ENCODE results near the gene MSRB2.
"Not testable (repeated sequence)": the region's sequence is repeated elsewhere in the genome, so short reads cannot be mapped to it uniquely, and the experiment has no call there.

MSRB2 gene

DNA sequence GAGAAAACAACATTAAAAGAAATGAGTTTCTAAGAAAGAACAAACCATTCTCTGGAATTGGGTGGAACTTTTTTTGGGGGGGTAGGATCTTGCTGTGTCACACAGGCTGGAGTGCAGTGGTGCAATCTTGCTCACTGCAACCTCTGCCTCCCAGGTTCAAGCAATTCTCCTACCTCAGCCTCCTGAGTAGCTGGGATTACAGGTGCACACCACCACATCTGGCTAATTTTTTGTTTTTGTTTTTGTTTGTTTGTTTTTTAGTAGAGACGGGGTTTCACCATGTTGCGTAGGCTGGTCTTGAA is 30.6 kb upstream of the MSRB2 start:
- H3K9me3 ChIP-seq (ENCODE audit: control extremely low read depth in 1 of 5, control insufficient read depth in 4 of 5, insufficient read depth in 2 of 5, low read depth in 1 of 5, low read length in 4 of 5); DNase-seq; H3K27me3 ChIP-seq (replicated peaks in 2 of 5; ENCODE audit: control insufficient read depth in 4 of 5, insufficient read depth in 5 of 5, low read length in 4 of 5); H3K4me1 ChIP-seq (ENCODE audit: control extremely low read depth in 1 of 4, control insufficient read depth in 4 of 4, insufficient read depth in 4 of 4, low read length in 3 of 4); CTCF ChIA-PET; H3K4me3 ChIP-seq (ENCODE audit: control insufficient read depth in 1 of 7, extremely low read depth in 1 of 7, insufficient read depth in 4 of 7, low read depth in 2 of 7, low read length in 6 of 7); POLR2A ChIA-PET; H3K27ac ChIP-seq (ENCODE audit: insufficient read depth in 1 of 2, low read depth in 1 of 2, low read length in 2 of 2, poor library complexity in 1 of 2, severe bottlenecking in 2 of 2); H3K36me3 ChIP-seq (ENCODE audit: control insufficient read depth in 4 of 4, insufficient read depth in 4 of 4, low read length in 3 of 4): not testable (repeated sequence)
- 100% methylated on average over 2 of the region's 2 CpGs for WGBS (ENCODE audit: insufficient coverage)

DNA sequence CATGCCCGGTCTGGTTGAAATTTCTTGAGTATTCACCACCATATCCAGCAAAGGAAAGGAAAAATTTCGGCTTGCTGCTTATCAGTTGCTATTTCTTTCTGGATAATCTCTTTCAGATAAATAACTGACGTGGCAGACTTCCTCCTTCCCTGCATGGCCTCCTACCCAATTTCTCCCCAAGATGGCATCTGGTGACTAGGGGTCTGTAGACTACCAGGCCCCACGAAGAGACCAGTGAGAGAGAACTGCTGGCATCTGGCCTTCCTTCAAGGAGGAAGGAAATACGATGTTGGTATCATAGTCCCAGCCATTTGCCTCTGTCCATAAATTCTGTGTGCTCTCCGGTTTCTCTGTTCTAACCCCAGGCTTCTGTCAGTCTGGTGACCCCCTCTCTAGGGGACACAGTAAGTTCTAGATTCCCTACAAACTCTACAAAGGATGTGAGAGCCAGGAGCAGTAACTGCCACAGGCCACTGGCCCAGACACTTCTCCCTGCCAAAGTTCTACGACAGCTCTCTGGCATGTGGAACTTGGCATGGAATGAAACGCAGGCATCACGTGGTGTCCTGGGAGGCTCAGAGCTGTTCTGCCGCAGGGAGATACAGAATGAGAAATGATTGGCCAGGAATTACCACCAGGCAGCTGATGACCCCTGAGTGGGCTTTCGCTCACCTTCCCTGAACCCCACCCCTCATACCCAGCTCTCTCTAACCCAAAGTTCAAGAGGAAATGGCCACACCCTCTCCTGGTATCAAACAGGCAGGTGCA is 30.0 kb upstream of the MSRB2 start:
- Histone ChIP-seq H3K36me3 (ENCODE audit: control insufficient read depth in 4 of 4, insufficient read depth in 4 of 4, low read length in 3 of 4) (no peaks in the 10 kb centered on the region), H3K27ac (ENCODE audit: insufficient read depth in 1 of 2, low read depth in 1 of 2, low read length in 2 of 2, poor library complexity in 1 of 2, severe bottlenecking in 2 of 2) (no peak overlapping the region), H3K4me3 (ENCODE audit: control insufficient read depth in 1 of 7, extremely low read depth in 1 of 7, insufficient read depth in 4 of 7, low read depth in 2 of 7, low read length in 6 of 7) (no peak overlapping the region), H3K4me1 (ENCODE audit: control extremely low read depth in 1 of 4, control insufficient read depth in 4 of 4, insufficient read depth in 4 of 4, low read length in 3 of 4) (no peaks in the 10 kb centered on the region), H3K27me3 (replicated peaks in 2 of 5; ENCODE audit: control insufficient read depth in 4 of 5, insufficient read depth in 5 of 5, low read length in 4 of 5) (no peaks in the 10 kb centered on the region), H3K9me3 (ENCODE audit: control extremely low read depth in 1 of 5, control insufficient read depth in 4 of 5, insufficient read depth in 2 of 5, low read depth in 1 of 5, low read length in 4 of 5) (no peaks in the 10 kb centered on the region)
- POLR2A ChIA-PET: no interaction called here
- no peak for DNase-seq
- CTCF ChIA-PET: interaction anchor here (1.0 to 1.2 kb wide), 2 partner anchors 11 to 806 kb away, joined by 3 read pairs; no protein-coding TSS in a partner anchor
- WGBS (ENCODE audit: insufficient coverage): 72% methylated on average over 8 of the region's 11 CpGs

DNA sequence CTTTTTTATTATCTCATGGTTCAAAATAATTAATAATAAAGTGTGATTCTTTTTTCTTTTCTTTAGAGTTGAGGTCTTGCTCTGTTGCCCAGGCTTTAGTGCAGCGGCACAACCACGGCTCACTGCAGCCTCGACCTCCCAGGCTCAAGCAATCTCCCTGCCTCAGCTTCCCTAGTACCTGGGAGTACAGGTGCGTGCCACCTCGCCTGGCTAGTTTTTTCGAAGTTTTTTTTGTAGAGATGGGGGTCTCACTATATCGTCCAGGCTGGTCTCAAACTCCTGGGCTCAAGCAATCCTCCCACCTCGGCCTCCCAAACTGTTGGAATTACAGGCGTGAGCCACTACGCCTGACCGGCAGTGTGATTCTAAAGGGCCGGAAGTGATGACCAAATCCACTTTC is 28.0 kb upstream of the MSRB2 start:
- no peak overlapping the region for H3K4me3 ChIP-seq (ENCODE audit: control insufficient read depth in 1 of 7, extremely low read depth in 1 of 7, insufficient read depth in 4 of 7, low read depth in 2 of 7, low read length in 6 of 7)
- ChIA-PET POLR2A (no interaction called here), CTCF (no interaction called here)
- H3K9me3 ChIP-seq (ENCODE audit: control extremely low read depth in 1 of 5, control insufficient read depth in 4 of 5, insufficient read depth in 2 of 5, low read depth in 1 of 5, low read length in 4 of 5): no peaks in the 10 kb centered on the region
- no peaks in the 10 kb centered on the region for H3K27me3 ChIP-seq (replicated peaks in 2 of 5; ENCODE audit: control insufficient read depth in 4 of 5, insufficient read depth in 5 of 5, low read length in 4 of 5)
- no peak for DNase-seq
- H3K4me1 ChIP-seq (ENCODE audit: control extremely low read depth in 1 of 4, control insufficient read depth in 4 of 4, insufficient read depth in 4 of 4, low read length in 3 of 4): no peaks in the 10 kb centered on the region
- no peak overlapping the region for H3K27ac ChIP-seq (ENCODE audit: insufficient read depth in 1 of 2, low read depth in 1 of 2, low read length in 2 of 2, poor library complexity in 1 of 2, severe bottlenecking in 2 of 2)
- no peaks in the 10 kb centered on the region for H3K36me3 ChIP-seq (ENCODE audit: control insufficient read depth in 4 of 4, insufficient read depth in 4 of 4, low read length in 3 of 4)
- 96% methylated on average over 11 of the region's 12 CpGs for WGBS (ENCODE audit: insufficient coverage)

DNA sequence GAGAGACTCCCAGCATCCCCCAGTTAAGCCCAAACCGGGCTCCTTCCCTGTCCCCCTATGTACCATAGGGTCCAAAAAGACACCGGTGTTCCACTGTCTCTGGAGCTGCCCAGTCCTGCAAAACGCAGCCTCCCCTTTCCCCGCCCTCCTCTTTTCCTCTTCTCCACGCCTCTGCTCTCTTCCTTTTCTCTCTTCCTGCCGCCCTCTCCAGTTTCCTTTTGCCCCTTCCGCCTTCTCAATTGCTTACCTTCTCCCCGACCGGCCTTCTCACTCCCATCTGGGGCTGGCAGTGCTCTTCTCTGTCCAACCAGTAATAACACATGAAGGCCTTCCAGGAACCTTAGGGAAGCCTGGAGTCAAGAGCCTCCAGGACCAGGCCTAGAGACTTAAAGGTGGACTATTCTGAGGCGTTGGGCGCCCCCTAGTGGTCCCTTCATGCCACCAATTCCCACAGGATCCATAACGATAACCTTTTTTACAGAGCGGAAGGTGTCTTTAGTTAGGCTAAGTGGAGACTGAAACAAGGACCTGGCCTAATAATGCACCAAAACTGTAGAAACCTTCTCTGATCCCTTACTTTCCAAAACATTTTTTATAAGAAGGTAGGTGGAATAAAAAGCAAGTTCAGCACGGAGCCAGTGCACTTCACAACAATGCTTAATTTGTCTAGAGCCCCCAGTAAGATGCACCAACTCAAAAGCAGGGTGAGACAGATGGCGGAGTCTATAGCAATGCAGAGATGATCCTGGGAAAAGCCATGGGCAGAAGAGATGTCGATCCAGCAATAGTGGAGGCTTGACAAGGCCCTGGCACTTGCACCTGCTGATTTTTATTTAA is 27.2 kb upstream of the MSRB2 start:
- WGBS (ENCODE audit: insufficient coverage): 71% methylated on average over 11 of the region's 16 CpGs
- Histone ChIP-seq H3K27me3 (replicated peaks in 2 of 5; ENCODE audit: control insufficient read depth in 4 of 5, insufficient read depth in 5 of 5, low read length in 4 of 5) (no peaks in the 10 kb centered on the region), H3K27ac (ENCODE audit: insufficient read depth in 1 of 2, low read depth in 1 of 2, low read length in 2 of 2, poor library complexity in 1 of 2, severe bottlenecking in 2 of 2) (no peak overlapping the region), H3K36me3 (ENCODE audit: control insufficient read depth in 4 of 4, insufficient read depth in 4 of 4, low read length in 3 of 4) (no peaks in the 10 kb centered on the region), H3K9me3 (ENCODE audit: control extremely low read depth in 1 of 5, control insufficient read depth in 4 of 5, insufficient read depth in 2 of 5, low read depth in 1 of 5, low read length in 4 of 5) (no peaks in the 10 kb centered on the region), H3K4me1 (ENCODE audit: control extremely low read depth in 1 of 4, control insufficient read depth in 4 of 4, insufficient read depth in 4 of 4, low read length in 3 of 4) (no peaks in the 10 kb centered on the region), H3K4me3 (ENCODE audit: control insufficient read depth in 1 of 7, extremely low read depth in 1 of 7, insufficient read depth in 4 of 7, low read depth in 2 of 7, low read length in 6 of 7) (no peak overlapping the region)
- ChIA-PET CTCF (interaction anchor here (0.8 to 1.6 kb wide), 2 partner anchors 22 to 24 kb away, joined by 3 to 5 read pairs; no protein-coding TSS in a partner anchor), POLR2A (no interaction called here)
- DNase-seq: peak; percentile 59 to 73 (median 64)

DNA sequence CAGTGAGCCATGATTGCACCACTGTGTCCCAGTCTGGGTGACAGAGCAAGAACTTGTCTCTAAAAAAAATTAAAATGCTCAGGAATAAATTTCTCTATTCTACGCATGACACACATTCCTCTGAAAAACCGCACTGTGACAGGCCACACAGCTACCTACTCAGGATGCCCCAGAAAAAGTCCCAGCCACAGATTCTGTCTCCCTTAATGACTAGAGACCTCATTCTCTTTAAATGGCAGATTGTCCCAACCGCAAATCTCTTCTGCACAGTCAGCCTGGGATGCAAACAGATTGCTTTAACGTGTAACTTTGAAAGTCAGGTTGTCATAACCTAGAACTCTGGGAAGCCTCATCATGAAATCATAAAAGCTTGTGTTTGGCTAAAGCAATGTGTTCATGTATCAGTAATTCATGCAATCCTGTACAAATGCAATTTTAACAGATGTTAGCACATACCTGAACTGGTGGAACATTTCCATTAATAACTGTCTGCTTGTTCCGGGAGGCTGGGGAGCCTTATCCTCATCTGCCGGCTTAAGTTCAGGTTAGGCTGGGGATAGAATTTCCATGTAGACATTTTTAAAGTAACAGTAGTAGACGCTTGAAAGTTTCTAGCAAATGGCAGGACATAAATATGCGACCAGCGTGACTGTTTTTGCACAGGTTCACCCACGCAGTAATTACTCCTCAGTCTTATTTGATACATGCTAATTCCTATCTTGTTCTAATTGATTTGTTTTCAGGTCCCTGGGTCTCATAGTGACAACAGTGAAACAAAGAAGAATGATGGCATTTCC is 26.2 kb upstream of the MSRB2 start:
- Histone ChIP-seq H3K36me3 (ENCODE audit: control insufficient read depth in 4 of 4, insufficient read depth in 4 of 4, low read length in 3 of 4) (no peaks in the 10 kb centered on the region), H3K4me3 (ENCODE audit: control insufficient read depth in 1 of 7, extremely low read depth in 1 of 7, insufficient read depth in 4 of 7, low read depth in 2 of 7, low read length in 6 of 7) (no peak overlapping the region), H3K4me1 (ENCODE audit: control extremely low read depth in 1 of 4, control insufficient read depth in 4 of 4, insufficient read depth in 4 of 4, low read length in 3 of 4) (no peaks in the 10 kb centered on the region), H3K9me3 (ENCODE audit: control extremely low read depth in 1 of 5, control insufficient read depth in 4 of 5, insufficient read depth in 2 of 5, low read depth in 1 of 5, low read length in 4 of 5) (no peaks in the 10 kb centered on the region), H3K27ac (ENCODE audit: insufficient read depth in 1 of 2, low read depth in 1 of 2, low read length in 2 of 2, poor library complexity in 1 of 2, severe bottlenecking in 2 of 2) (no peak overlapping the region), H3K27me3 (replicated peaks in 2 of 5; ENCODE audit: control insufficient read depth in 4 of 5, insufficient read depth in 5 of 5, low read length in 4 of 5) (no peaks in the 10 kb centered on the region)
- 98% methylated on average over 9 of the region's 10 CpGs for WGBS (ENCODE audit: insufficient coverage)
- POLR2A ChIA-PET: no interaction called here
- no peak for DNase-seq
- CTCF ChIA-PET: interaction anchor here (0.8 to 1.6 kb wide), 2 partner anchors 23 to 25 kb away, joined by 3 to 5 read pairs; no protein-coding TSS in a partner anchor

DNA sequence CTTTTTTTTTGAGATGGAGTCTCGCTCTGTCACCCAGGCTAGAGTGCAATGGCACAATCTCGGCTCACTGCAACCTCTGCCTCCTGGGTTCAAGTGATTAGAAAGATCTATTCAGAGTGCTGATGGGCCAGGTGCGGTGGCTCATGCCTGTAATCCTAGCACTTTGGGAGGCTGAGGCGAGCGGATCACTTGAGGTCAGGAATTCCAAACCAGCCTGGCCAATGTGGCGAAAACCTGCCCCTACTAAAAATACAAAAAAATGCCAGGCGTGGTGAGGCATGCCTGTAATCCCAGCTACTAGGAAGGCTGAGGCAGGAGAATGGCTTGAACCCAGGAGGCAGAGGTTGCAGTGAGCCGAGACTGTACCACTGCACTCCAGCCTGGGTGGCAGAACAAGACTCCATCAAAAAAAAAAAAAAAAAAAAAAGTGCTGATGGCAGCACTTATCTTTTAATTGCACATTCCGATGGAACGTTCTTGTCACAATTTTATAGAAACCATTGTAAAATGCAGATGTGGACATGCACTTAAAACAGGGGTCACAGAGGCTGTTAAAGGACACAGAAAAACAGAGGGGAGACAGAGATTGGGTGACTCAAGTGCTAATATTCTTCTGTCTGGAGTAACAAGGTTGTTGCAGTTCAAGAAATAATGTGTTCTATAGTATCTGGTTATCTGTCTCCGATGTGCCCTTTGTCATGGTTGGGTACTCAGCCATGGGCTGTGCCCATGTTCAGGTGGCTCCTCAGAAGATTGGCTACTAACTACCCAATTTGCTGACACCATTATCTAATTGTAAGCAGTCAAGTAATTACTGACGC is 25.1 kb upstream of the MSRB2 start:
- POLR2A ChIA-PET; H3K4me3 ChIP-seq (ENCODE audit: control insufficient read depth in 1 of 7, extremely low read depth in 1 of 7, insufficient read depth in 4 of 7, low read depth in 2 of 7, low read length in 6 of 7); H3K9me3 ChIP-seq (ENCODE audit: control extremely low read depth in 1 of 5, control insufficient read depth in 4 of 5, insufficient read depth in 2 of 5, low read depth in 1 of 5, low read length in 4 of 5); H3K27ac ChIP-seq (ENCODE audit: insufficient read depth in 1 of 2, low read depth in 1 of 2, low read length in 2 of 2, poor library complexity in 1 of 2, severe bottlenecking in 2 of 2); CTCF ChIA-PET; H3K27me3 ChIP-seq (replicated peaks in 2 of 5; ENCODE audit: control insufficient read depth in 4 of 5, insufficient read depth in 5 of 5, low read length in 4 of 5); H3K4me1 ChIP-seq (ENCODE audit: control extremely low read depth in 1 of 4, control insufficient read depth in 4 of 4, insufficient read depth in 4 of 4, low read length in 3 of 4); DNase-seq; H3K36me3 ChIP-seq (ENCODE audit: control insufficient read depth in 4 of 4, insufficient read depth in 4 of 4, low read length in 3 of 4): not testable (repeated sequence)
- WGBS (ENCODE audit: insufficient coverage): 97% methylated on average over 11 of the region's 12 CpGs

All from common myeloid progenitor, CD34-positive (primary cell).